Neural progenitor cell (in vitro differentiated cells): Measurements from ENCODE around the gene ABCC10.

ENCODE experiments used
- CTCF ChIP-seq: fragments of 200-600 bp; sonication (generic); IDR thresholded peaks from 2 replicates; pipeline ENCODE4 v1.5.1; 2017; ENCODE audit warnings: antibody characterized with exemption, mild to moderate bottlenecking
- EZH2 ChIP-seq: fragments of 200-600 bp; sonication (generic); IDR thresholded peaks from 2 replicates; pipeline ENCODE4 v1.6.1; 2017; ENCODE audit warnings: antibody characterized with exemption, mild to moderate bottlenecking, moderate library complexity

GRCh38 chr6:43451939-43452338 is 24.6 kb downstream of the ABCC10 start:
- TF ChIP-seq CTCF (no peak), EZH2 (no peak)
